ENCODE results near the gene RPL22.

DNA sequence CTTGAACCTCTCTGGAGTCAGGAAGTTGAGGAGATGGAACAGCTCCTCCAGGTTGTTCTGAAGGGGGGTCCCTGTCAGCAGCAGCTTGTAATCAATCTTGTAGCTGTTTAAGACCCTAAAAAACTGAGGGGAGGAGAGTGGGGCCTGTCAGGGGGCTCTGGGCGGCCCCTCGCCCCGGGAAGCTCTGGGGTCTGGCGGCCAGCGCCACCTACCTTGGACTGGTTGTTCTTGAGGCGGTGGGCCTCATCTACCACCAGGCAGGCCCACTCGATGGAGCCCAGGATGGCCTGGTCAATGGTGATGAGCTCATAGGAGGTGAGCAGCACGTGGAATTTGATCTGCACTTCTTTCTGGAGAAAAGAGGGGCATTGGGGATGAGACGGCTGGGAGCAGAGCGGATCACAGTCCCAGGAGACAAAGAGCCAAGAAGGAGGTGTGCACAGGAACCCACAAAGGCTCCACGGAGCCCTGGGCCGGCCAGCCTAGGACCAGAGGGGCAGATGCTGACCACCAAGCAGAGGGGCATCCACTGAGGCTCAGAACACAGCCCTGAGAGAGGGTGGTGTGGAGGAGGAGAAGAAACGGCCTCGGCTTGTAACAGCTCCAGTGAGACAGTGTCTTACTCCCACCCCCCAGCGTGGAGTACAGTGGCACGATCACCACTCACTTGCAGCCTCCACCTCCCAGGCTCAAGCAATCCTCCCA, 62.7 kb downstream of the RPL22 start:
- TF ChIP-seq, protein P1, sequence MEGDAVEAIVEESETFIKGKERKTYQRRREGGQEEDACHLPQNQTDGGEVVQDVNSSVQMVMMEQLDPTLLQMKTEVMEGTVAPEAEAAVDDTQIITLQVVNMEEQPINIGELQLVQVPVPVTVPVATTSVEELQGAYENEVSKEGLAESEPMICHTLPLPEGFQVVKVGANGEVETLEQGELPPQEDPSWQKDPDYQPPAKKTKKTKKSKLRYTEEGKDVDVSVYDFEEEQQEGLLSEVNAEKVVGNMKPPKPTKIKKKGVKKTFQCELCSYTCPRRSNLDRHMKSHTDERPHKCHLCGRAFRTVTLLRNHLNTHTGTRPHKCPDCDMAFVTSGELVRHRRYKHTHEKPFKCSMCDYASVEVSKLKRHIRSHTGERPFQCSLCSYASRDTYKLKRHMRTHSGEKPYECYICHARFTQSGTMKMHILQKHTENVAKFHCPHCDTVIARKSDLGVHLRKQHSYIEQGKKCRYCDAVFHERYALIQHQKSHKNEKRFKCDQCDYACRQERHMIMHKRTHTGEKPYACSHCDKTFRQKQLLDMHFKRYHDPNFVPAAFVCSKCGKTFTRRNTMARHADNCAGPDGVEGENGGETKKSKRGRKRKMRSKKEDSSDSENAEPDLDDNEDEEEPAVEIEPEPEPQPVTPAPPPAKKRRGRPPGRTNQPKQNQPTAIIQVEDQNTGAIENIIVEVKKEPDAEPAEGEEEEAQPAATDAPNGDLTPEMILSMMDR (IDR thresholded peaks at IDR 0.05) = no peak
- TF ChIP-seq POLR2AphosphoS5 (IDR thresholded peaks at IDR 0.05; ENCODE audit: low read depth, low read length) (no peak), SIN3A (IDR thresholded peaks at IDR 0.05; ENCODE audit: borderline replicate concordance, insufficient read depth, low read depth, low read length) (no peak), REST (IDR thresholded peaks at IDR 0.05; ENCODE audit: insufficient read depth in 1 of 2, low read depth in 2 of 2, low read length in 1 of 2) (no peak), TCF7L2 (IDR thresholded peaks at IDR 0.05; ENCODE audit: low read depth, low read length) (no peak)

All from Panc1 (cell line).